Measurements from ENCODE around the gene ADGRB3.

Gene ADGRB3

DNA sequence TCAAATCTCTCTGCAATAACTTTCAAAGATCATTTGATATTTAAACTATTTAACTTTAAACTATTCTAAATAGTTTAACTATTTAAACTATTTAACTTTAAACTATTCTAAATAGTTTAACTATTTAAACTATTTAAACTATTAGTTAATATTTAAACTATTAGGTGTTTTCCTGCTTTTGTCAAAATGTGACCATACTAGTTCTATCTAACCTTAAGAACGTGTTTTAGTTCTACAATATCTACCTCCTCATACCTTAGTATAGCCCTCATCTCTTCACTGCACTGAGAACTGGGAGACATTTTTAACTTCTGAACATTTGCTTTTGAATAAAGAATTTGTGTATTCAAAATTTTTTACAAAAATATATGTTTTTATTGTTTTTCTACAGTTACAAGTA, 429.1 kb downstream of the ADGRB3 start:
- H3K27ac ChIP-seq = no peak overlapping the region
- TF ChIP-seq, protein P1, sequence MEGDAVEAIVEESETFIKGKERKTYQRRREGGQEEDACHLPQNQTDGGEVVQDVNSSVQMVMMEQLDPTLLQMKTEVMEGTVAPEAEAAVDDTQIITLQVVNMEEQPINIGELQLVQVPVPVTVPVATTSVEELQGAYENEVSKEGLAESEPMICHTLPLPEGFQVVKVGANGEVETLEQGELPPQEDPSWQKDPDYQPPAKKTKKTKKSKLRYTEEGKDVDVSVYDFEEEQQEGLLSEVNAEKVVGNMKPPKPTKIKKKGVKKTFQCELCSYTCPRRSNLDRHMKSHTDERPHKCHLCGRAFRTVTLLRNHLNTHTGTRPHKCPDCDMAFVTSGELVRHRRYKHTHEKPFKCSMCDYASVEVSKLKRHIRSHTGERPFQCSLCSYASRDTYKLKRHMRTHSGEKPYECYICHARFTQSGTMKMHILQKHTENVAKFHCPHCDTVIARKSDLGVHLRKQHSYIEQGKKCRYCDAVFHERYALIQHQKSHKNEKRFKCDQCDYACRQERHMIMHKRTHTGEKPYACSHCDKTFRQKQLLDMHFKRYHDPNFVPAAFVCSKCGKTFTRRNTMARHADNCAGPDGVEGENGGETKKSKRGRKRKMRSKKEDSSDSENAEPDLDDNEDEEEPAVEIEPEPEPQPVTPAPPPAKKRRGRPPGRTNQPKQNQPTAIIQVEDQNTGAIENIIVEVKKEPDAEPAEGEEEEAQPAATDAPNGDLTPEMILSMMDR (IDR thresholded peaks at IDR 0.05) = no peak
- DNase-seq (ENCODE audit: low spot score) = no peak
- no peak overlapping the region for H3K4me3 ChIP-seq

DNA sequence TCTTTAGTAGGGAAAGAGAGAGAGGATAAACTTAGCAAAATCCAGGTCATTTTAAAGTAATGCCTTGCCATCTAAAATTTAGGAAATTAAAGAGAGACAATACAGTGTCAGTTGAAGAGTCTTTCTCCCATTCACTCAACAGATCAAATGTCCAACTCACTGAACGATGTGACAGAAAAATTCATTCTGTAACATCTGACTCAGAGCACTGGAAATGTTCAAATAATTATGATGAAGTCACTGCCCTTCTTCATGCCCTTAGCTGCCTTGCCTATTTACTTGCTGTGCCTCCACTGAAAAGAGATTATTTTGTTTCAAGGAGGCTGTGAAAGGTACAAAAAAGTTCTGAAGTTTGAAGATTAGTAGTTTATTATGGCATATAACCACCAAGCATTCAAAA, 434.8 kb downstream of the ADGRB3 start:
- no peak overlapping the region for H3K27ac ChIP-seq
- no peak for DNase-seq (ENCODE audit: low spot score)
- TF ChIP-seq, protein P1 (IDR thresholded peaks at IDR 0.05) = no peak
- H3K4me3 ChIP-seq = no peak overlapping the region

DNA sequence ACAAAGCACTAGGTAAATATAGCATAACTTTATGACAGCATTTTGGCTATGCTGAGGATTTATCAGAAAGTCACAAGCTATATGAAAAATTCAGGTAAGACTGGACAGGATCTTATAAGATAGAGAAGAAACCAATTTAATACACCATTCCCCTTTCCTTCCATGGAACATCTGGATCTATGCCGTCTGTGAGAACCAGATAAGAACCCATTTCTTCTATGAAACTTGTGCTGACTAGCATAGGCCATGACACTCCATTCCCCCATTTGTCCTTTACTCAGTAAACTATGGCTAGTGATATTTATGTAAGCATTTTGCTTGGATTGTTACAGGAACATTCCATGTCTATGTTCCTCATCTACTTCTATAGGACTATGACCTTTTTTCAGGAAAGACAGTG, 437.7 kb downstream of the ADGRB3 start:
- H3K4me3 ChIP-seq = no peak overlapping the region
- no peak for DNase-seq (ENCODE audit: low spot score)
- H3K27ac ChIP-seq = no peak overlapping the region
- TF ChIP-seq, protein P1 (IDR thresholded peaks at IDR 0.05) = no peak

DNA sequence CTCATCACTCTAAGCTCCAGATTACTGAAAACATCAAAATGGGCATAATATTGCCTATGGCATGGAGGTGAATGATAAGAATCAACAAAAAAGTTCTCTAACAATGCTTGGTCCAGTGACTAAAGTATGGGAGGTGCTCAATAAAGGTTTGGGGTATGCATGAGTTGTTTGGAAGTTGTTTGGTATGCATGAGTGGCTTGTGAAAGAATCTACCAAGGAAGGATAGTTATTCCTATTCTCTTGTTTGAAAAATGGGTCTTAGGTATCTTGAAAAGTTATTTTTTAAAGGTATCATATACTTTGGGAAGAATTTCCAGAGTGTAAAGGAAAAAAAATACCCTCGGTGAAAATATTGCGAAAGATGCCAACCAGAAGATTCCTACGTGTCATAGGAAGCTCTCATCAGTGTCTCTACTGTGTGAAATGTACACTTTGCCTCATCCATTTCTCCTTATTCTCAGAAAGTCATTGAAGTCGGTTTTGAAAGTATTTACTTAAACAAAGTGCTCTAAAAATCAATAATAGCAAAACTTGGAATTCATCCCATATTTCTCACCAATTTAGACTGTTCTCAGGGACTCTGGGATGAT, 449.8 kb downstream of the ADGRB3 start:
- no peak for DNase-seq (ENCODE audit: low spot score)
- Histone ChIP-seq H3K4me3 (no peak overlapping the region), H3K27ac (no peak overlapping the region)
- TF ChIP-seq, protein P1 (IDR thresholded peaks at IDR 0.05) = no peak

DNA sequence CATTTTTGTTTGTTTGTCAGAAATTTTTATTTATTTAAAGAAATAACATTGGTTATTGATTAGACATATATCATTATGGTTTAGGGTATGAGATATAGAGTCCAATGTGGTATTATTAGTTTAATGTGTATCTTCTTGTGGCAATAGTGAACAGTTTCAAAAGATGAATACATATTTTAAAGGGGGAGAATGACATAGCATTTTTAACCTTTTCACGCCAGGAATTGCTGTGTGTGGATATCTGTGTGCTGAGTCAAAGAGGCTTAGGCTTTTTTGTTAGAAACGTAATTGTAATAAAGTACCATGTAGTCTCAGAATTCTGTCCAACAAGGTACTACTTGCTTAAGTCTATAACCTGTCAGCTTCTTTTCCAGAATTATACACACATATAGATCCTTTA, 451.6 kb downstream of the ADGRB3 start:
- DNase-seq (ENCODE audit: low spot score) = no peak
- TF ChIP-seq, protein P1 (IDR thresholded peaks at IDR 0.05) = no peak
- Histone ChIP-seq H3K4me3 (no peak overlapping the region), H3K27ac (no peak overlapping the region)

DNA sequence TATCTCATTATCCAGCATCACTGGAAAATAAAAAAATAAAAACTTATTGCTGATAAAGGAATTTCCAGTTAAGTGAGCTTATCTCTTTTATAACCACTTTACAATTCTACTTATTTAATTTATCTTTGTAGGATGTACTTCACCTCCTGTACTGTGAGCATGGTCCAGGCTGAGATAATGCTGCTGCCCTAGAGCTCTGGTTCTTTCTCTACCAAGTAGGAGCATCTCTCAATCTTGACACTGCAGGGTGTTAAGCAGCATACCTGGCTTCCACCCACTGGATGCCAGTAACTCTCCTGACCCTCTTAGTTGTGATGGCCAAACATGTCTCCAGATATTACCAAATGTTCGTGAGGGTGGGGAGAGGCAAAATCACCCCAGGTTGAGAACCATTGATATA, 454.5 kb downstream of the ADGRB3 start:
- Histone ChIP-seq H3K27ac (no peak overlapping the region), H3K4me3 (no peak overlapping the region)
- TF ChIP-seq, protein P1 (IDR thresholded peaks at IDR 0.05) = no peak
- no peak for DNase-seq (ENCODE audit: low spot score)

DNA sequence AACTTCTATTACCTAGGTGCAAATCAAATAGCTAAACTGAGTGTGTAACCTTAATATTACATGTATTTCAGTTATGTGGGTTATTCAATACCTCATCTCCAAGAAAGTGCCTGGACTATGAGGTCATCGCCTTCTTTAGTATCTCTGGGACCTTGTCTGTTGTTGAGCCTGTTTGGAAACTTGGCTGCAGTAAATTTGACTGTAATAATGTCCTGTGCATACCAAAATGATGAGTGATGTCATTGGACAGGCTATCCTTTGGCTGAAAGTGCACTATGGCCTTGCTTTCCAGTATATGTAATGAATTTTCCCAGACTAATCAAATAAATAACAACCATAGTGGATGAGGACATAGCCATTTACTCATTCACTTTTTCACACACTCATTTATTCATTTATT, 455.1 kb downstream of the ADGRB3 start:
- H3K4me3 ChIP-seq = no peak overlapping the region
- DNase-seq (ENCODE audit: low spot score) = no peak
- TF ChIP-seq, protein P1 (IDR thresholded peaks at IDR 0.05) = no peak
- H3K27ac ChIP-seq = no peak overlapping the region

All from coronary artery (tissue), 2 donors.